HepG2 (cell line): ENCODE results near the gene MAPK8IP3. TPM values are rescaled to one million over a fixed set of nuclear protein-coding genes. Genes with fewer than 3 reads are reported as not detected.

Experiments
- AGO2 ChIP-seq: fragments of 200-400 bp; formaldehyde crosslinking; optimal IDR thresholded peaks from 2 replicates; pipeline ENCODE3; 2017; ENCODE audit warnings: mild to moderate bottlenecking, low read depth, low read length, moderate library complexity
- ATF3 ChIP-seq: sonication (generic); formaldehyde crosslinking; IDR thresholded peaks from 2 replicates; pipeline ENCODE4 v1.4.0; 2020; ENCODE audit warnings: missing genetic modification reagents
- CEBPB ChIP-seq: IDR thresholded peaks from 2 replicates; pipeline ENCODE4 v1.6.1; 2011; ENCODE audit warnings: low read depth, low read length, improper control_type of control experiment, borderline replicate concordance
- E2F5 ChIP-seq: sonication (generic); formaldehyde crosslinking; conservative IDR thresholded peaks from 2 replicates; pipeline ENCODE4 v1.4.0; 2020; ENCODE audit warnings: missing genetic modification reagents
- HIC2 ChIP-seq: sonication (generic); formaldehyde crosslinking; IDR thresholded peaks from 2 replicates; pipeline ENCODE4 v1.9.0; 2022; ENCODE audit warnings: low read depth, missing genetic modification reagents
- POLR2G ChIP-seq: fragments of 200-400 bp; formaldehyde crosslinking; IDR thresholded peaks from 2 replicates; pipeline ENCODE4 v1.6.1; 2018; ENCODE audit warnings: mild to moderate bottlenecking, low read depth, low read length, moderate library complexity
- STAG1 ChIP-seq: sonication (generic); formaldehyde crosslinking; IDR thresholded peaks from 2 replicates; pipeline ENCODE4 v1.4.0; 2020; ENCODE audit warnings: missing genetic modification reagents
- ZBTB10 ChIP-seq: sonication (generic); formaldehyde crosslinking; IDR thresholded peaks from 2 replicates; pipeline ENCODE4 v1.4.0; 2020; ENCODE audit warnings: missing genetic modification reagents, borderline replicate concordance
- ZBTB33 ChIP-seq: sonication (generic); formaldehyde crosslinking; IDR thresholded peaks from 2 replicates; pipeline ENCODE4 v1.4.0; 2020; ENCODE audit warnings: missing genetic modification reagents
- ZFP91 ChIP-seq: sonication (generic); formaldehyde crosslinking; IDR thresholded peaks from 2 replicates; pipeline ENCODE4 v1.9.0; 2022; ENCODE audit warnings: missing genetic modification reagents, mild to moderate bottlenecking, borderline replicate concordance
- ZFX ChIP-seq: sonication (generic); formaldehyde crosslinking; IDR thresholded peaks from 2 replicates; pipeline ENCODE4 v1.4.0; 2020; ENCODE audit warnings: mild to moderate bottlenecking, low read depth, missing genetic modification reagents, moderate library complexity
- ZNF124 ChIP-seq: sonication (generic); formaldehyde crosslinking; IDR thresholded peaks from 2 replicates; pipeline ENCODE4 v1.4.0; 2020; ENCODE audit warnings: missing genetic modification reagents
- ZNF468 ChIP-seq: sonication (generic); formaldehyde crosslinking; IDR thresholded peaks from 2 replicates; pipeline ENCODE4 v1.8.0; 2022; ENCODE audit warnings: mild to moderate bottlenecking, moderate library complexity, missing genetic modification reagents
- ZNF746 ChIP-seq: sonication (generic); formaldehyde crosslinking; IDR thresholded peaks from 2 replicates; pipeline ENCODE4 v1.8.0; 2022; ENCODE audit warnings: mild to moderate bottlenecking, missing genetic modification reagents
- polyA plus RNA-seq, 8 experiments: library from polyadenylated mRNA; depleted of rRNA in 3 of 8; stranded (reverse) in 7 of 8; unstranded in 1 of 8; fragments of >200 nt; fragmentation: Illumina TruSeq in 4 of 8; extraction: Trizol in 4 of 8; gene quantifications; 2 replicates each; pipeline versions ENCODE4 v1.2.1 to v1.2.3, GENCODE V29; 2011 to 2016; ENCODE audit warnings: low read depth in 4 of 8, missing spikeins in 1 of 8, mixed read lengths in 1 of 8; ENCODE audit not compliant: insufficient read depth in 1 of 8
- total RNA-seq, 5 experiments: library from RNA; depleted of rRNA; stranded (reverse); fragments of >200 nt; fragmentation: Illumina TruSeq; extraction: Trizol; gene quantifications; 2 replicates each; pipeline ENCODE4 v1.2.3, GENCODE V29; 2016; ENCODE audit warnings: low read depth in 1 of 5

MAPK8IP3 gene
- total and polyA plus RNA-seq, 2 of the 13 experiments (the other 11 are each of a cell fraction or from before 2014, with no cell fraction given): 25.1 to 41.7 TPM

GRCh38 chr16:1778200-1779179 is 72.5 kb downstream of the MAPK8IP3 start (continued):
- TF ChIP-seq ZBTB10 (CRISPR knock-in tag): no peak
- peak; percentile 64 for TF ChIP-seq POLR2G
- TF ChIP-seq HIC2 (CRISPR knock-in tag): no peak
- no peak for TF ChIP-seq ATF3 (CRISPR knock-in tag)
- peak; percentile 87 for TF ChIP-seq AGO2
- no peak for TF ChIP-seq CEBPB
- TF ChIP-seq ZNF468 (CRISPR knock-in tag): no peak
- peak; percentile 89 for TF ChIP-seq ZBTB33 (CRISPR knock-in tag)
- TF ChIP-seq ZNF124: no peak
- TF ChIP-seq ZNF746: no peak
- TF ChIP-seq ZFX (CRISPR knock-in tag): no peak
- TF ChIP-seq ZFP91 (CRISPR knock-in tag): 0 out of 2 replicates have a peak, but pooled peaks have one; percentile 26
- no peak for TF ChIP-seq E2F5 (CRISPR knock-in tag)
- no peak for TF ChIP-seq STAG1 (CRISPR knock-in tag)
